Measurements from ENCODE around the gene PLSCR1.

The PLSCR1 gene, protein sequence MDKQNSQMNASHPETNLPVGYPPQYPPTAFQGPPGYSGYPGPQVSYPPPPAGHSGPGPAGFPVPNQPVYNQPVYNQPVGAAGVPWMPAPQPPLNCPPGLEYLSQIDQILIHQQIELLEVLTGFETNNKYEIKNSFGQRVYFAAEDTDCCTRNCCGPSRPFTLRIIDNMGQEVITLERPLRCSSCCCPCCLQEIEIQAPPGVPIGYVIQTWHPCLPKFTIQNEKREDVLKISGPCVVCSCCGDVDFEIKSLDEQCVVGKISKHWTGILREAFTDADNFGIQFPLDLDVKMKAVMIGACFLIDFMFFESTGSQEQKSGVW

DNA sequence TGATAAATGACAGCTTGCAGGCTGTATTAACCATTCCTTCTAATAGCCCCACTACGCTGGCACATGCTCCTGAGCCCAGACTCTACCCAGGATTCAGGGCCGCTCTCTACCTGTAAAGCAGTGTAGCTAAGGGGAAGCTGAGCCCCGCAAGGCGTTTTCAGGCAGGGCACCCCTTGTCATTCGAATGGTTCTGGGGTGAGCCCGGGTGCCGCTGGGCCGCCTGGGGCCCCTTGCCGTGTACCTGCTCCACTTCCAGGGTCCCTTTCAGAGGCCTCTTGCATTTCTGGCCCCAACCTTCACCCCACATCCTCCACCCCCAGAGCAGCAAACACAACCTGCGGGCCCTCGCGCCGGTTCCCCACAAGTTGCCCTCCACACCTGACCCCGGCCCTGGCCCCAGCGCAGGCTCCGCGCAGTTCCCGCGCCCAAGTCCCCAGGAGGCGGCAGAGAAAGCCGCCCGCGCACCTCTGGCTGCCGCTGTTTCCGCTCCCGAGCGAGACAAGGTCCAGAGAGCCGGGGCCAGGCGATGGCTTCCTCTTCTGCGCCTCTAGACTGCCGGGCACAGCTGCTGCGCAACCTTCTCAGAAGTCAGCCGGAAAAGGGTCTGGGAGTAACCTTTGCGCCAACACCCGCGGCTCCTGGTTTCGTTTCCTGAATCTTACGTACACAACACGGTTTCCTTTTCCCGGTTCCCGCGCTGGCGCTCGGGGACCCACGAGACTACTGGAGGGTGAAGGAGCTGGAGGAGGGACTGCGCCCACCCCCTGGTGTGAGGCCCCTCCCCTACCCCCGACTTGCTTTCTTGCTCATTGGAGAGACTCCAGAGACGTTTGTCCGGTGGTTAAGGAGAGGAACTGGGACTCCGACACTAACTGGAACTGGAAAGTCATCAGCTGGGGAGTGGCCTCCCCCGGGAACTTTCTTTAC, at the start of gene PLSCR1:
Gene PLSCR1, minus strand, starts transcription at position 606 of the 927 bp plus-strand sequence. CDS start 8,055 bp downstream, outside the sequence.
- DNase-seq (ENCODE audit: low read depth in 2 of 2): peak; percentile 56 to 58

DNA sequence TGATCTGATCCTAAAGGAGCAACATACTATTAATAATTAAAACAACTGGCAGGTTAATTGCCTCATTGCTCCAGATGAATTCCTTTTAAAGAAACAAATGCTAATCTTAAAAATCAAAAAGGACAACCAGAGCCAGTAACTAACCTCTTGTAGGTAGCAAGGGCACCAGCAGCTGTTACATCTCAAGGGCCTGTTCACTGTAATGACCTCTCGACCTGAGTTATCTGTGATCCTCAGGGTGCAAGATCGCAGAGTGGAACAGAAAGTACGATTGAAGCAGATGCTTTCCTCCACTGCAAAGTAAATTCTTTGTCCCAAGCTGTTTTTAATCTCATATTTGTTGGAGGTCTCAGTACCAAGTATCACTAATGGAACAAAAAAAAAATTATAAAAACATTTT, 49.4 kb upstream of the PLSCR1 start:
- no peak for DNase-seq (ENCODE audit: low read depth in 2 of 2)

DNA sequence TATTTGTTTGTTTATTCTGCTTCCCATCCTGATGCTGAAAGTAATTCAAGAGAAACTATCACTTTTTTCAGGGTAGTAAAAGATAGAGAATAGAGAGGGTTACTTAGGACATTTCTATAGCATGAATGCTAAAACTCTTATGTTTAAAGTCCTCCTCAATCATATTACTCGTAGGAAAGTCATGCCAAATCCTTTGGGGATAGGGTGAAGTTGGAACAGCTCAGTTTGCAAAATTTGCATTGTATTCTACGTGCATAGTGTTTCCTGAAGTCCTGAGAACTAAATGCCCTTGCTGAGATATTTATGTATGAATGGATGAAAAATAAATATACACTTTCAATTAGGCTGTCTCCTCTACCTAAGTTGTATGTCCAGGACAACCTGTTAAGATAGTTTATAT, 46.1 kb upstream of the PLSCR1 start:
- DNase-seq (ENCODE audit: low read depth in 2 of 2): no peak

DNA sequence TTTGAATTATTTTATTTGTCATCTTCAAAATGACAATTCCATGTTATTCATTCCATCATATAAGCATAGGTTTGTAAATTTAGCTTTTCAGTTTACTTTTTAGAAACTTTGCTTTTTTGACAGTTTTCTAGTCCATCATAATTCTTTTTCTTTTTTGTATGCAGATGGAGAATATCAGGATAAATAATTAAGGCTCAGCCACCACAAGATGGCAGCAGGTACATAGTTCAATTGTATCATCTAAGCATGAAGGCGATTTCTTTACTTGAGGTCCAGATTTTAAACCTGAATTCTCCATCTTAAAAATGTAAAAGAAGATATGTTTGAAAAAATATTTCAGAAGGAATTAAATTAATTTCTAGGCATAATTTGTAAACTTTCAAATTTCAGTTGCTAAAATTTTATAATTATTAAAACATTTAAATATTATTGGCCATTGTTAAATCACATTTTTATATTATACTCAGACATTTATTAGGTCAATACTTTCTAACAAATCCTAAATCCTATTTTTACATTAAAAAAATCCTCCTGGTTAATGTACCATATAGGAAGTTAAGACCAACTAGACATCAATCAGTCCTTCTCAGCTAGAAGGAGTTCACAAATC, 45.6 kb upstream of the PLSCR1 start:
- DNase-seq (ENCODE audit: low read depth in 2 of 2): no peak

DNA sequence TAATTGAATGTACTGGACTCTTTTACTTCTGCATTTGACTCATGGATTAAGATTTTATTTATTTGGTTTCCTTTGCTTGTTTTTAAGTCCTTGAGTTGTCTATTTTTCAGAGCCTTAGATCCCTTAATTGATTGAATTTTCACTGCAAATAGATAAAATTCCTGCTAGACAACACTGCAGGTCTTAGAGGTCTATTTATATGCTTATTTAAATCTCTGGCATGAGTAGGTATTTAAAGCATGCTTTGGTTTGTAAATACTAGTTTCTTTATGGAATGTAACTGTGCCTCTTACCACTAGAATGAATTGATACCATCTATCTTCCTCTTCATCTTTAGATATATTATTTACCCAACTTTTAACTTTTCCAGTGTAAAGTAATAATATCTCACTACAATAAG, 40.7 kb upstream of the PLSCR1 start:
- no peak for DNase-seq (ENCODE audit: low read depth in 2 of 2)

DNA sequence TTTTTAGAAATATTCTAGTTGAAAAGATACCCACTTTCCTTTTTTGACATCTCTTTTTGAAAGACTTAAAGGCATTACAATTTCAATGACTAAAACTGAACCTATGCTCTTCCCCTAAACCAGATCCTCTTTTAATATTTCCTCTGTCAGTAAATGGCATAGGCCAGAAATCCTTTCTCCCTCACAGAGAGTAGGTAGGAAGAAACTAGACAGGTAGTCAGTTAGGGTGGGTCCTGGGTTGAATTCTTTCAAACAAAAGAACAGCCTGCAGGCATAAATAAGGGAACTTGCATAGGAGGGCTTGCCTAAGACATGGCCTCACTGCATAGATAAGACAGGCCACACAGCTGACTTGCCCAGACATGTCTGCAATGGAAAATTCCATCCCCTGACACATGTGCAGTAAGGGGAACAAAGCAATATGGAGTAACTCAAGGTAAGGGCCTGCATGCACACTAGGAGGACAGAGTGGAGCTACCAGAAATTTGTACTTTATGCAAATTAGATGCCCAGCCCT, 37.6 kb upstream of the PLSCR1 start:
- DNase-seq (ENCODE audit: low read depth in 2 of 2): no peak

DNA sequence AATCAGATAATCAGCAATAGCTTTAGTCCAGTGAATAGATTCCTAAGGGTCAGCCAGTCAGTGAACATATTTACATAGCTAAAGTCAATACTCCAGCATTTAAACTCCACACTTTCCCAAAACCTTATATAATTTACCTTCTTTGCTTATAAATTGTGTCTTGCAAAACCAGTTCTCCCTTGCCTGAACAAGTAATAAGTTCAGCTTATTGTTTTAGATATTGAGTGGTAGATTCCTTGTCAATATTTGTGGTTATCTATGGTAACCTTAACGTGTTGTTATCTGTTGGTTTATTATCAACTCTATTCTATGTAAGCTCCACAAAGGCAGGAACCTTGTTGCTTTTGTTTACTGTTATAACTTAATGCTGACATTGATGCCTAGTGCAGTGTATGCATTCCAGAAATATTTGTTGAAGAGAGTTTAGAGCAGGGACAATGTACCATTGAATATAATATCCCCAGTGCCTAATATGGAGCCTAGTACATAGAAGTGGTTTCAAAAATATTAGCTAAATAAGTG, 36.7 kb upstream of the PLSCR1 start:
- DNase-seq (ENCODE audit: low read depth in 2 of 2): no peak

DNA sequence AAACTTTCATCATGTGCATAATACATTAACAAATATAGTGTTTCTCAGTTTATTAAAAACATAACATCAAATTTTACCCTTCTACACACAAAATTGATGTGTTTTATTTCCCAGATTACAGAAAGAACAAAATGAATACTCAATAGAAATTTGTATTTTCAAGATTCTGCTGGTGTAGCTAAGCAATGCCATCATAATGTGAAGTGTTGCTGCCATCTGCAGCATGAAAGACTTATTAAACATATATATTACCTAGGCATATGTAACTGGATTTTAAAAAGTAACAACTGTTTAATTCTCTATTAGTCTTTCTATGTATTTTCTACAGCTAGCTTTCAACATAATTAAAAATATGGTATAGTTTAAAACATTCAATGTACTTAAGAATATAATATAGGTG, 33.3 kb upstream of the PLSCR1 start:
- DNase-seq (ENCODE audit: low read depth in 2 of 2): peak in 1 of 2 donors; percentile 12

DNA sequence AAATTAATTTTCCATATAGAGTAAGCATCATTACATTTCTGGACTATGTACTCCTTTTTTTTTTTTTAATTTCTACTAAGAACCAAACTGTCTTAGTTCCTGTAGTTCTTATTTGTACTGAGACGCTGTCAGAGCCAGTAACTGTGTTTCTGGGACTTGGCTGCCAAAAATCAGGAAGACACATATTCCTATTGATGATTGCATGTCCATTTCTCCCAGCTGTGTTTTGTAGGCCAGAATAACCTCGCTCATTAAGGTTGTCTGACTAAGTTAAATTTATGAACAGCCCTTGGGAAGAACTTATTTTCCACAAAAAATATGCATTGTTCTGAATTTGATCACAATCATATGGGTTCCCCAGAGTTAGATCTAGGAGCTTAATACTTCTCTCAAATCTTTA, 31.2 kb upstream of the PLSCR1 start:
- DNase-seq (ENCODE audit: low read depth in 2 of 2): no peak

DNA sequence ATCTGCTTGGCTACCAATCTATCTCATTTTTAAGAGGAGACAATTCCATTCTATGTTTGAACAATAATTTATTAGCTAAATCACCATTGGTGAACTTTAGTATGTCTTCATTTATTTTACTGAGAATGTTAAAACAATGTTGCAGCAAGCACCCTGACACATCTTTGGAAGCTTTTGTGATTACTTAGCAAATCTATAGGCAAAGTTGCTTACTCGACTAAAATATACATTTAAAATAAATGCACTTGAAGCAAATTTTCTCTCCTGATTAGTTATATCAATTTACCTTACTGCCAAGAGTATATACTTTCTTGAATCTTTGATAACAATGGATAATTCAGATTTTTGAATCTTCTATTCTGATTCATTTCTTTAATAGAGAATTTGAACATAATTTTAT, 29.8 kb upstream of the PLSCR1 start:
- no peak for DNase-seq (ENCODE audit: low read depth in 2 of 2)

DNA sequence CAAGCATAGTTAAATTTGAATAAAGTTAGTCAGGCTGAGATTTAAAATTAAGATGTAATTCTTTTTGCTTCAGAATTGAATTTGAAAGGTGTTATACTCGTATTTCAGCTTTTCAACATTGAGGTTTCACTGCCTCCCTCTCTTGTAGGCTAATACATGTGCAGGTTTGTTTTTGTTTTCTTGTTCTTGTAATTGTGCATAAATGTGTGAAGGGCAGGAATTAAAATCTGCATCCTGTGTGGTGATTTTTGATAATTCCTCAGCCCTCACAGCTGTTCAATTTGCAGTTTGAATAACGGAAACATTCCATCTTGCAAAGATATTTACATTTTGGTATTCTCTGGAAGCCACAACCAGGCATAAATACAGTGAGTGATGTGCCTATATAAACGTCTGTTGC, 24.9 kb upstream of the PLSCR1 start:
- DNase-seq (ENCODE audit: low read depth in 2 of 2): no peak

DNA sequence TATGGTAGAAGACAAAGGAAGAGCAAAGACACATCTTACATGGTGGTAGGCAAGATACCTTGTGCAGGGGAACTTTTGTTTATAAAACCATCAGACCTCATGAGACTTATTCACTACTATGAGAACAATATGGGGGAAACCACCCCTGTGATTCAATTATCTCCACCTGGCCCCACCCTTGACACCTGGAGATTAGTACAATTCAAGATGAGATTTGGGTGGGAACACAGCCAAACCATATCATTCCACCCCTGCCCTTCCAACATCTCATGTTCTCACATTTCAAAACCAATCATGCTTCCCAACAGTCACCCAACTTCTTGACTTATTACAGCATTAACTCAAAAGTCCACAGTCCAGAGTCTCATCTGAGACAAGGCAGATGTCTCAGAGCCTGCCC, 21.7 kb upstream of the PLSCR1 start:
- DNase-seq (ENCODE audit: low read depth in 2 of 2): no peak

DNA sequence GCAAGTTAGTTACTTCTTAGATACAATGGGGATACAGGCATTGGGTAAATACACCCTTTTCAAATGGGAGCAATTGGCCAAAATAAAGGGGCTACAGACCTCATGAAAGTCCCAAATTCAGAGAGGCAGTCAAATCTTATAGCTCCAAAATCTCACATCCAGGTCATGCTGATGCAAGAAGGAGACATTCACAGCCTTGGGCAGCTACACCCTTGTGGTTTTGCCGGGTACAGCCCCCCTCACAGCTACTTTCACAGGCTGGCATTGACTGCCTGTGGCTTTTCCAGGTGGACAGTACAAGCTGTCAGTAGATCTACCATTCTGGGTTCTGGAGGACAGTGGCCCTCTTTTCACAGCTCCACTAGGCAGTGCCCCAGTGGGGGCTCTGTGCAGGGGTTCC, 17.5 kb upstream of the PLSCR1 start:
- no peak for DNase-seq (ENCODE audit: low read depth in 2 of 2)

DNA sequence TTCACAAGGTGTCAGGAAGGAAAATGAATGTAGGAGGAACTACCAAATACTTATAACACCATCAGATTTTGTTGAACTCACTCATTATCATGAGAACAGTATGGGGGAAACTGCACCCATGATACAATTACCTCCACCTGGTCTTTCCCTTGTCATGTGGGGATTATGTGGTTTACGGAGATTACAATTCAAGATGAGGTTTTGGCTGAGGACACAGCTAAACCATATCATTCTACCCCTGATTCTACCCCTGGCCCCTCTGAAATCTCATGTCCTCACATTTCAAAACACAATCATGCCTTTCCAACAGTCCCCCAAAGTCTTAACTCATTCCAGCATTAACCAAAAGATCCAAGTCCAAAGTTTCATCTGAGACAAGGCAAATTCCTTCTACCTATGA, 17.1 kb upstream of the PLSCR1 start:
- DNase-seq (ENCODE audit: low read depth in 2 of 2): no peak

DNA sequence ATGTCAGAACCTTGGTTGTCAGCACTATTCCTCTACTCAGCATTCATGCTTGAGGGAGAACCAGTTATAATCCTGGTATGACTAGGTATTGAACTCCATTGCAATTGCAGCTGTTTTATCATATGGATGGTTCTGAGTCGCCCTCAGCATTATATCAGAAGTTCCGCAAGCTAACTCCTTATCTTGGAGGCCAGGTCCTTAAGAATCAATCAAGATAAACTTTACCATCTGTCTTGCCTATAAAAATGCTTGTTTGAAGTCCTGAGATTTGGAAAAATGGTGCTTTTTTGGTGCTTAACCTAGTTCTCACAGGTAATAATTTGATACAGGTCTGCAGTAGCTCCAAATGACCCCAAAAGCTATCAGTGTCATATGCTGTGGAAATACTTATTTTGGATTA, 16.3 kb upstream of the PLSCR1 start:
- DNase-seq (ENCODE audit: low read depth in 2 of 2): no peak

DNA sequence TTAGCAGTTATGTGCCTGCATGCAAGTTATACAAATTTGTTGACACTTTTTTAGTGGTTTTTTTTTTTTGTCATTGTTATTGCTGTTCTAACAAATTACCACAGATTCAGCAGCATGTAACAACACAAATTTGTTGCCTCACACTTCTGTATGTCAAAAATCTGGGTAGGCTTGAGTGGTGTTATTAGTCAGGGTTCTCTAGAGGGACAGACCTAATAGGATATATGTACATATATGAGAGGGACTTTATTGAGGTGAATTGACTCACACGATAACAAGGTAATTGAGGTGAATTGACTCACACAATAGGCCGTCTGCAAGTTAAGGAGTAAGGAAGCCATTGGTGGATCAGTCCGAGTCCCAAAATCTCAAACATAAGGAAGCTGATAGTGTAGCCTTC, 15.0 kb upstream of the PLSCR1 start:
- no peak for DNase-seq (ENCODE audit: low read depth in 2 of 2)

DNA sequence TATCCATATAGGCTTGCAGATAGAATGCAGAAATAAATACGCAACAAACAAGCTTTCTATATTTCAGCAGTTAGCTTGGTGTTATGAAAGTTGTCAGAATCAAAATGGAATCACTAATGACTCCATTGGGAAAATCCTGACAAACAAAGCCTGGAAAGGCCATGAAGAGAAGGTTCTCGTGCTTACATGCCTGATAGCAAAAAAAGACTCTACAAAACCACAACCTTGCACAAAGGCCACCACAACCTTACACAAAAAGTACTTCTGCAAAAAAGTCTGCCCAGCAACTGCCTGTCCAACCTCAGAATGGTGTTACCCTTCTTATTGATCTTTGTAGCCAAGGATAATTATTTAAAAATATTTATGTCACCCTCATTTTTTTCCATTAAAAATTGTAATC, 14.4 kb upstream of the PLSCR1 start:
- no peak for DNase-seq (ENCODE audit: low read depth in 2 of 2)

DNA sequence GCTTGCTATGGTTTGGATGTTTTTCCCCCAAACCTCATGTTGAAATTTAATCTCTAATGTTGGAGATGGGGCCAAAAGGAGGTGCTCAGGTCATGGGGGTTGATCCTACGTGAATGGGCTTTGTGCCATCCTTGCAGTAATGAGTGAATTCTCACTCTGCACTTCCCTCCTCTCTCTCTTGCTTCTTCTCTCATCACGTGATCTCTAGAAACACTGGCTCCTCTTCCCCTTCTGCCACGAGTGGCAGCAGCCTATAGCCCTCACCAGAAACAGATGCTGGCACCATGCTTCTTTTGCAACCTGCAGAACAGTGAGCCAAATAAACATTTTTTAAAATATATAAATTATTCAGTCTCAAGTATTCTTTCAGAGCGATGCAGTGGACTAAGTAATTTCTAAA, 13.3 kb upstream of the PLSCR1 start:
- no peak for DNase-seq (ENCODE audit: low read depth in 2 of 2)

DNA sequence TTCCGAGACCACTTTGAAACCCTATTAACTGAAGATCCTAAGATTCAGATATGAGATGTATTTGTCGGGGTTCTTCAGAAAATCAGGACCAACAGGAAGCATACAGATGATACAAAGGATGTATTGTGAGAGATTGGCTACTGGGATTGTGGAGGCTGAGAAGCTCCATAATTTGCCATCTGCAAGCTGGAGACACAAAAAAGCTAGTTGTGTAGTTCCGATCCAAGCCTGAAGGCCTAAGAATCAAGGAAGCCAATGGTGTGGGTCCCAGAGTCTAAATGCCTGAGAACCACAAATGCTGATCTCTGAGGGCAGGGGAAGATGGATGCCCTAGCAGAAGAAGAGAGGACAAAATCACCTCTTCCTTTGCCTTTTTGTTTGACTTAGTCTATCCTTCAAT, 10.9 kb upstream of the PLSCR1 start:
- no peak for DNase-seq (ENCODE audit: low read depth in 2 of 2)

DNA sequence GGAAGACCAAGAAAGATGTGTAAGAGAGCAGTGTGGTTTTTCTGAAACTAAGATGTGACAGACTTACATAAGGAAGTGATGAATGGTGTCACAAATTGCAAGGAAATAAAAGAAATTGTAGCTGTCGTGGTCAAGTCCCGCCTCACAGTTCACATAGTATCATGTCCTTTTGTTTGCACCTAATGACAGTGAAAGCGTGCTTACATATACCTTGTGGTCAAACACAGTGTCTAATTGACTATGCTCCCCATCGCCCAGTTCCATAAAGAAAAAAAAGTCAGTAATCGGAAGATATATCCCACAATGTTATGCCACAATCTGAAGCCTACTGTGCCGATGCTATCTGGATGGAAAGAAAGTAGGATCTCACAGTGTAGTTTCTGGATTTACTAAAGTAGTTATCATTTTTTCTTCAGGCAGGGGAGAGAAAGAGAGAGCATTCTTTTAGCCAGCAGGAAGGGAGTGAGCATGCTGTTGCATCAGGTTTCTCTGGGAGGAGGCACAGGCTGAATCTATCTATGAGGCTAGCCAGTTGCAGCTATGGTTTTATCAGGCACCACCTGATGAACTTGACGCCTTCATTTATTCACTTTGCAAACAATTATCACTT, 9.8 kb upstream of the PLSCR1 start:
- no peak for DNase-seq (ENCODE audit: low read depth in 2 of 2)

DNA sequence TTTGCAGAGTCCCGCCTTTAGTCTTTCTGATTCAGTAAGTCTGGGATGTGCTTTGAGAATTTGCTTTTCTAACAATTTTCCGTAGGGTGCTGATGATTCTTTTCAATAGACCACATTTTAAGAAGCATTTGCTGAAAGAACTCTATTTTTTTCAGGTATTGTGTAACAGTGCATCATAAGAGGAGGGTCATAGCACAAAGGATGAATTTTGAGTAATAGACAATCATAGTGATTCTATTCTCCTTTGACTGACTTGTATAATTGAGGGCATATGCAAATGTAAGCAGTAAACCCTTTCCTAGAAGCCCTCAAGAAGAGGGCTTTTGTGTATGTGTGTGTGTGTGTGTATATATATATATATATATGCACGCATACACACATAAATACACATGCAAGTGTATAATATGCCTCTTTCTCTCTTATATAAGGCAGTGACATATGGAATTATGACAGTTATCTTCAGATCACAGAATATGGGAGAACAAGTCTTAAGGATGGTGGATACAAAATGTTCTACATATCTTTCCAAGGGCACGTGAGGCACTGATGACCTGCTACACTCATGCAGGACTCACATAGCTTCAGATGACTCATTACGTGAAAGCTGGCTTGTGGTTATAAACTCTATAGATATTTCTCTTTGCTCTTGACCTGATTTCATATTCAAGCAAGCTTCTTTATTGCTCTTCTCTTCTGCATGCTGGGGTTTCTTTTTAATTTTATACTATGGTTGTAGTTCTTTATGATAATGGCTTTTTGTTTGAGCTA, 6.5 kb upstream of the PLSCR1 start:
- no peak for DNase-seq (ENCODE audit: low read depth in 2 of 2)
